Nephron (organoid): ENCODE results near the gene MITF.

Source experiments
- H3K27ac Mint-ChIP-seq, 3 experiments: 2 replicates each; pipeline ENCODE4 v1.8.0; 2020; ENCODE audit warnings: mixed read lengths in 3 of 3, mild to moderate bottlenecking in 2 of 3, moderate library complexity in 1 of 3
- H3K27me3 Mint-ChIP-seq: 2 replicates; pipeline ENCODE4 v1.8.0; 2021; ENCODE audit warnings: low read depth, mild to moderate bottlenecking, moderate library complexity, mixed read lengths
- H3K36me3 Mint-ChIP-seq: 2 replicates; pipeline ENCODE4 v1.8.0; 2020; ENCODE audit warnings: low read depth, mixed read lengths
- H3K4me1 Mint-ChIP-seq: 2 replicates; pipeline ENCODE4 v1.8.0; 2020; ENCODE audit warnings: mixed read lengths
- H3K4me3 Mint-ChIP-seq, 3 experiments: 2 replicates each; pipeline ENCODE4 v1.8.0; 2020; ENCODE audit warnings: mild to moderate bottlenecking in 3 of 3, mixed read lengths in 3 of 3, moderate library complexity in 2 of 3
- H3K9me3 Mint-ChIP-seq: 2 replicates; pipeline ENCODE4 v1.8.0; 2020; ENCODE audit warnings: mixed read lengths
- CTCF ChIP-seq, 3 experiments: fragments of 200-600 bp; sonication (generic); IDR thresholded peaks; one replicate each; pipeline ENCODE4 v1.5.0; 2021; ENCODE audit warnings: antibody characterized with exemption in 3 of 3; ENCODE audit not compliant: unreplicated experiment in 3 of 3

The MITF gene

GRCh38 chr3:69838696-69839515, 99.6 kb downstream of the MITF start:
- TF ChIP-seq CTCF (IDR thresholded peaks at IDR 0.05; ENCODE audit: unreplicated experiment in 3 of 3): no peak
- H3K27me3 Mint-ChIP-seq: no peaks in the 10 kb centered on the region
- no peak overlapping the region for H3K4me3 Mint-ChIP-seq
- peak overlapping the region; percentile 34 to 66 (median 59) for H3K27ac Mint-ChIP-seq
- peaks cover 9% of the 10 kb centered on the region for H3K9me3 Mint-ChIP-seq
- peaks cover 14% of the 10 kb centered on the region for H3K4me1 Mint-ChIP-seq
- no peaks in the 10 kb centered on the region for H3K36me3 Mint-ChIP-seq

- Mint-ChIP-seq H3K9me3 (no peaks in the 10 kb centered on the region), H3K4me3 (no peak overlapping the region), H3K36me3 (no peaks in the 10 kb centered on the region), H3K27me3 (no peaks in the 10 kb centered on the region), H3K4me1 (peaks cover 14% of the 10 kb centered on the region), H3K27ac (no peak overlapping the region)
- no peak for TF ChIP-seq CTCF (IDR thresholded peaks at IDR 0.05; ENCODE audit: unreplicated experiment in 3 of 3)
Measured at GRCh38 chr3:69842351-69842750, 103.1 kb downstream of the MITF start.

GRCh38 chr3:69842789-69843188, 103.5 kb downstream of the MITF start:
- H3K4me1 Mint-ChIP-seq: peaks cover 11% of the 10 kb centered on the region
- H3K27me3 Mint-ChIP-seq: no peaks in the 10 kb centered on the region
- TF ChIP-seq CTCF (IDR thresholded peaks at IDR 0.05; ENCODE audit: unreplicated experiment in 3 of 3): no peak
- H3K27ac Mint-ChIP-seq: no peak overlapping the region
- H3K36me3 Mint-ChIP-seq: no peaks in the 10 kb centered on the region
- H3K4me3 Mint-ChIP-seq: no peak overlapping the region
- H3K9me3 Mint-ChIP-seq: no peaks in the 10 kb centered on the region

- Mint-ChIP-seq H3K27ac (peak overlapping the region in 1 of 3 experiments; percentile 36), H3K4me1 (no peaks in the 10 kb centered on the region), H3K27me3 (peaks cover 7% of the 10 kb centered on the region), H3K9me3 (no peaks in the 10 kb centered on the region), H3K36me3 (no peaks in the 10 kb centered on the region), H3K4me3 (no peak overlapping the region)
- TF ChIP-seq CTCF (IDR thresholded peaks at IDR 0.05; ENCODE audit: unreplicated experiment in 3 of 3): no peak
Measured at GRCh38 chr3:69844706-69845105, 105.4 kb downstream of the MITF start.

- no peak overlapping the region for H3K27ac Mint-ChIP-seq
- no peaks in the 10 kb centered on the region for H3K4me1 Mint-ChIP-seq
- no peaks in the 10 kb centered on the region for H3K9me3 Mint-ChIP-seq
- no peak for TF ChIP-seq CTCF (IDR thresholded peaks at IDR 0.05; ENCODE audit: unreplicated experiment in 3 of 3)
- H3K4me3 Mint-ChIP-seq: no peak overlapping the region
- no peaks in the 10 kb centered on the region for H3K36me3 Mint-ChIP-seq
- peaks cover 7% of the 10 kb centered on the region for H3K27me3 Mint-ChIP-seq
Measured at GRCh38 chr3:69847303-69847702, 108.0 kb downstream of the MITF start.

- TF ChIP-seq CTCF (IDR thresholded peaks at IDR 0.05; ENCODE audit: unreplicated experiment in 3 of 3): no peak
- peaks cover 7% of the 10 kb centered on the region for H3K27me3 Mint-ChIP-seq
- H3K9me3 Mint-ChIP-seq: no peaks in the 10 kb centered on the region
- no peaks in the 10 kb centered on the region for H3K4me1 Mint-ChIP-seq
- H3K4me3 Mint-ChIP-seq: no peak overlapping the region
- H3K27ac Mint-ChIP-seq: peak overlapping the region in 1 of 3 experiments; percentile 55
- no peaks in the 10 kb centered on the region for H3K36me3 Mint-ChIP-seq
Measured at GRCh38 chr3:69848113-69848512, 108.8 kb downstream of the MITF start.
